ENCODE results near the gene AASDH.

Gene AASDH

GRCh38 chr4:56360071-56360470 lies 27.2 kb downstream of the AASDH start:
- H3K27me3 Mint-ChIP-seq = no peaks in the 10 kb centered on the region

GRCh38 chr4:56356650-56357049 lies 30.6 kb downstream of the AASDH start:
- no peaks in the 10 kb centered on the region for H3K4me1 Mint-ChIP-seq
- H3K27me3 Mint-ChIP-seq = no peaks in the 10 kb centered on the region
- H3K9me3 Mint-ChIP-seq = no peaks in the 10 kb centered on the region
- ATAC-seq (no peak), DNase-seq (no peak)
- H3K27ac Mint-ChIP-seq = no peak overlapping the region
- H3K4me3 Mint-ChIP-seq = no peak overlapping the region

More at GRCh38 chr4:56360071-56360470, 27.2 kb downstream of the AASDH start:
- Mint-ChIP-seq H3K27ac (no peak overlapping the region), H3K4me3 (no peak overlapping the region), H3K4me1 (no peaks in the 10 kb centered on the region), H3K9me3 (peaks cover 4 to 22% of the 10 kb centered on the region in 2 donors)
- ATAC-seq (no peak), DNase-seq (no peak)

- Mint-ChIP-seq H3K9me3 (no peaks in the 10 kb centered on the region), H3K27me3 (no peaks in the 10 kb centered on the region), H3K27ac (no peak overlapping the region), H3K4me3 (no peak overlapping the region), H3K4me1 (no peaks in the 10 kb centered on the region)
- no peak for ATAC-seq
- no peak for DNase-seq
These were observed 38.7 kb downstream of the AASDH start for GRCh38 chr4:56348576-56348975.

DNA sequence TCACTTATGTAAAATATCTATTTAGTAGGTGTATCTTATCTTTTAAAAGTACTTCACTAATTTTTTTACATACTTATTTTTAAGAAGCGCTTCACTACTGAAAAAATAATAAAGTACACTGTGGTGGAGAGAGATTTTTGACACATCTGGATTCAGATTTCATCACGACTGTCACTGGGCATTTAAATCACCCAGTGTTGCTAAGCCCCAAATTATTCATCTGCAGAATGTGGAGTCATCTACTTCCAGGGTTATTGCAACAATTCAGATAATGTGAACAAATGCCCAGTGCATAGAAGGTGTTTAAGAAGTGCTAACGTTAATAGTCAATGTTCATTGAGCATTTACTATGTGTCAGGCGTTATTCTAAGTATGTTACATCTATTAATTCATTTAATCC lies 41.8 kb downstream of the AASDH start:
- Mint-ChIP-seq H3K27ac (no peak overlapping the region), H3K4me3 (no peak overlapping the region), H3K4me1 (no peaks in the 10 kb centered on the region), H3K9me3 (no peaks in the 10 kb centered on the region), H3K27me3 (no peaks in the 10 kb centered on the region)
- ATAC-seq = no peak
- DNase-seq = no peak

DNA sequence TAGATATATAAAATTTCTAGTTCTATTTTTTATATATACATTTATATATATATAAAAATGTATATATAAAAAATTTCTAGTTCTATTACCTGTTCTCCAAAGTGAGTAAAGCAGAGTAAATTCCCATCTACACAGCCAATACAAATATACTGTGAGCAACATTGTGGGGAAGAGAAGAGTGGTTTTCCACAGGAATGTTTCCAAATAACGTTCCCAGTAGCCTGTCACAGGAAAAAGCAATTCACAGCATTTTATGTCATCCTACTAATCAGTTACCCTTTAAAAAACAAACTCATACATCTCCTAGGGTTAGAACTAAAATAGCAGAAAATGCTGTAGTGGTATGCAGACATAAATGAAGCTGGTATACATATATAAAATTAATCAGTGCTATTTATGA lies 44.5 kb downstream of the AASDH start:
- no peak for DNase-seq
- Mint-ChIP-seq H3K4me3 (no peak overlapping the region), H3K9me3 (no peaks in the 10 kb centered on the region), H3K27me3 (no peaks in the 10 kb centered on the region), H3K27ac (no peak overlapping the region), H3K4me1 (no peaks in the 10 kb centered on the region)
- no peak for ATAC-seq

GRCh38 chr4:56330691-56331090 lies 56.6 kb downstream of the AASDH start:
- no peak for ATAC-seq
- no peaks in the 10 kb centered on the region for H3K4me1 Mint-ChIP-seq
- no peaks in the 10 kb centered on the region for H3K27me3 Mint-ChIP-seq
- DNase-seq = no peak
- H3K27ac Mint-ChIP-seq = no peak overlapping the region
- H3K4me3 Mint-ChIP-seq = no peak overlapping the region
- H3K9me3 Mint-ChIP-seq = peaks cover 3 to 5% of the 10 kb centered on the region in 2 donors

DNA sequence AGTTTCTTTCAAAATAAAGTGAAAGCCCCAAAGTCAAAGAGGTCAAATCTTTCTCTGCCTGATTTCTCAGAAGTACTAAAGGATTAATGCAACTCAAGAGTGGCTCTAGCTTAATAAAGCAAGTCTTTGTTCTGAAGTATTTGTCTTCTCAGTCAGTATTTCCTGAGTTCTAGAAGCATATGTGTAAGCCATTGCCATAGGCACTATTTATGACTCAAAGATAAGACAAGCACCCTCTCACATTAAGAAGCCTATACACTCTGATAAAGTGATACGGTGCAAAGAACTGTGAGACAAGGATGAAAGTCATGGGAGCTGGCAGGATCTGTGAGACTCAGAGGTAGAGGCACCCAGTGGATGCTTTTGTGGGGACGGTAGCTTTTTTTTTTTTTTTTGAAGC lies 60.9 kb downstream of the AASDH start:
- Mint-ChIP-seq H3K27ac (no peak overlapping the region), H3K4me3 (no peak overlapping the region), H3K9me3 (no peaks in the 10 kb centered on the region), H3K4me1 (peaks cover 5% of the 10 kb centered on the region), H3K27me3 (peaks cover 8% of the 10 kb centered on the region)
- ATAC-seq = no peak
- no peak for DNase-seq

DNA sequence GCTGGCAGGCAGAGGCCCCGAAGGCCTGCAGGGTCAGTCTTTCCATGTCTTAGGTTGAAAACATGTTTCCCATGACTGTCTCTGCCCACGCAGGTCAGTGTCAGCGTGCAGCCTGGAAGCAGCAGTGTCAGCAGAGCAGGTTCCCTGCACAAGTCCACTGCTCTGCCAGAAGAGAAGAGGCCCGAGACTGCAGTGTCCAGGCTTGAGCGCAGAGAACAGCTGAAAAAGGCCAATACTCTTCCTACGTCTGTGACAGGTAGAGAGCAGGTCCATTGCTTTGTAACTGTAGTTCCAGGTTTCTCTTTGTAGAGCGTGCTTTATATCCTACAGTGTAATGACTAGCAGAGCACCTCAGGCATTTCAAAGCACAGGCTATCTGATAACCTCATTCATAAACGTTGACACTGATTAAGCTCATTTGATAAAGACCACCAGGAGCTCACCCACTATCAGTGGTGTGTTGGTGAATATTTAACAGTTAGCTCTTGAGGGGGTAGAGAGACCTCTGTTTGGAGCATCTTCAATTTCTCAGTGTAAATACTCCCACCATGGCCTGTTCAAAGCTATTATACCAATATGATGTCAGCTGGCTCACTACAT lies 63.2 kb downstream of the AASDH start:
- Mint-ChIP-seq H3K27me3 (peaks cover 9% of the 10 kb centered on the region), H3K9me3 (no peaks in the 10 kb centered on the region), H3K4me3 (no peak overlapping the region), H3K4me1 (peaks cover 5% of the 10 kb centered on the region), H3K27ac (no peak overlapping the region)
- DNase-seq (no peak), ATAC-seq (no peak)

DNA sequence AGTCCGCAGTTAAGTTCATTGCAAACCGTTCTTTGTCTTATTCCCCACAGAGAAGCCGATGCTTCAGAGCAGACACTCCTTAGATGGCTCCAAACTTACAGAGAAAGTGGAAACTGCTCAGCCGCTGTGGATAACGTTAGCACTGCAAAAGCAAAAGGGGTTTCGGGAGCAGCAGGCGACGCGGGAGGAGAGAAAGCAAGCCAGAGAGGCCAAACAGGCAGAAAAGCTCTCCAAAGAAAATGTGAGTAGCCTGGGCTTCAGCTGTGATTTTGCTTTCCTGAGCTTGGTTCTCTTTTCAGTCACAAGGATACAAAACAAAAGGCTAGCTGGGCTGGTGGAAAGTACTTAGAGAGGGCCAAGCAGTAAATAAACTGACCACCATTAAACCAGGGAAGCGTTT lies 64.0 kb downstream of the AASDH start:
- Mint-ChIP-seq H3K4me3 (no peak overlapping the region), H3K27me3 (peaks cover 9% of the 10 kb centered on the region), H3K4me1 (peaks cover 5% of the 10 kb centered on the region), H3K9me3 (no peaks in the 10 kb centered on the region), H3K27ac (no peak overlapping the region)
- ATAC-seq = no peak
- DNase-seq = no peak

- Mint-ChIP-seq H3K27ac (no peak overlapping the region), H3K9me3 (no peaks in the 10 kb centered on the region), H3K27me3 (peaks cover 9% of the 10 kb centered on the region), H3K4me3 (no peak overlapping the region), H3K4me1 (peaks cover 5% of the 10 kb centered on the region)
- no peak for DNase-seq
- ATAC-seq = no peak
These were observed 66.0 kb downstream of the AASDH start for GRCh38 chr4:56321251-56321650.

- Mint-ChIP-seq H3K27ac (no peak overlapping the region), H3K9me3 (no peaks in the 10 kb centered on the region), H3K4me1 (peaks cover 5% of the 10 kb centered on the region), H3K27me3 (peaks cover 9% of the 10 kb centered on the region), H3K4me3 (no peak overlapping the region)
- DNase-seq = no peak
- ATAC-seq = no peak
These were observed 67.0 kb downstream of the AASDH start for GRCh38 chr4:56320293-56320692.

DNA sequence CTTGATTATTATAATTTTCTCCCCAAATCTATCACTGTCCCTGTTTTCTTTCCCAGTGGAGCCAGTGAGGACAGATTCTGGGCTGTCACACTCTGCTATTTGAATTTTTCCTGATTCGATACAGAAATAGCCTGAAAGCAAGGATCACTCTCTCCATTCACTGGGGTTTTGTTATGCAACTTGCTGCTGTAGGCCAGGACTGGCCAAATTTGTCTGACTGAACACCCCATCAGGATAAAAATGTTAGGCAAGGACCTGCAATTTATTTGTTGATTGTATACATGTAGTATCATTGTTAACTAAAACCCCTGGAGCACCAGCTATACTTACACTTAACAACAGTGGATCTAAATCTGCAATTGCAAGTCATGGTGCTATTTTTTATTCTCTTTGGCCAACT lies 68.7 kb downstream of the AASDH start:
- H3K4me1 Mint-ChIP-seq = peaks cover 5% of the 10 kb centered on the region
- DNase-seq (no peak), ATAC-seq (no peak)
- no peak overlapping the region for H3K27ac Mint-ChIP-seq
- peaks cover 0 to 6% of the 10 kb centered on the region in 2 donors for H3K9me3 Mint-ChIP-seq
- H3K27me3 Mint-ChIP-seq = peaks cover 9% of the 10 kb centered on the region
- H3K4me3 Mint-ChIP-seq = no peak overlapping the region

DNA sequence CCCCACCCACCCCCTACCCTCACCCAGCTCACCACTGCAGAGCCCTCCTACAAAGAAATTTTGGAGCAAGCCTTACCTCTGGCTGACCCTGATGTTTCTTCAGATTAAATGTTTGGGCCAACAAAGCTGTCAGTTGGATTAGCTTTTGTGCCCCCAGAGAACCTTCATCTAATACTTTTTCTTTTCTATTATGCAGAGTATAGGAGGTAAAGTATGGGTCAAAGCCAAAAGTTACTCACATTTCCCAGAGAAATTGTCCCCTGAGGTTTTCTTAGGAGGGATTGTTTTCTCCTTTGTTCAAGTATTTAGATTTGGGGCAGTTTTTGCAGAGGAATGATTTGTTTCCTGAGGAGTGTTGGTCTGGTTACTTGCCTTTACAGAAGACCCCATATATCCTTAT lies 69.5 kb downstream of the AASDH start:
- Mint-ChIP-seq H3K4me1 (peaks cover 5% of the 10 kb centered on the region), H3K27ac (no peak overlapping the region), H3K27me3 (peaks cover 9% of the 10 kb centered on the region), H3K4me3 (no peak overlapping the region), H3K9me3 (peaks cover 0 to 6% of the 10 kb centered on the region in 2 donors)
- ATAC-seq (no peak), DNase-seq (no peak)

DNA sequence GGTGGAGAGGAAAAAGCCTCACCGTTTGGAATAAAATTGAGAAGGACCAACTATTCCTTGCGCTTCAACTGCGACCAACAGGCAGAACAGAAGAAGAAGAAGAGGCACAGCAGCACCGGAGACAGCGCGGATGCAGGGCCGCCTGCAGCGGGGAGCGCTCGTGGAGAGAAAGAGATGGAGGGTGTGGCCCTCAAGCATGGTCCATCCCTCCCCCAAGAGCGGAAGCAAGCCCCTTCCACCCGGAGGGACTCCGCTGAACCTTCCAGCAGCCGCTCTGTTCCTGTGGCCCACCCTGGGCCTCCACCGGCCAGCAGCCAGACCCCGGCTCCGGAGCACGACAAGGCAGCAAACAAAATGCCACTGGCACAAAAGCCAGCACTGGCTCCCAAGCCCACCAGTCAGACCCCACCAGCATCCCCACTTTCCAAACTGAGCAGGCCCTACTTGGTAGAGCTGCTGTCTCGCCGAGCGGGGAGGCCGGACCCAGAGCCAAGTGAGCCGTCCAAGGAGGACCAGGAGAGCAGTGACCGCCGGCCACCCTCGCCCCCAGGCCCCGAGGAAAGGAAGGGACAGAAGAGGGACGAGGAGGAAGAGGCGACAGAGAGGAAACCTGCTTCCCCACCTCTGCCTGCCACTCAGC lies 71.2 kb downstream of the AASDH start:
- ATAC-seq (no peak), DNase-seq (no peak)
- Mint-ChIP-seq H3K27ac (no peak overlapping the region), H3K9me3 (peaks cover 0 to 6% of the 10 kb centered on the region in 2 donors), H3K4me1 (no peaks in the 10 kb centered on the region), H3K4me3 (no peak overlapping the region), H3K27me3 (no peaks in the 10 kb centered on the region)

GRCh38 chr4:56315543-56315942 lies 71.7 kb downstream of the AASDH start:
- Mint-ChIP-seq H3K4me3 (no peak overlapping the region), H3K4me1 (no peaks in the 10 kb centered on the region), H3K27me3 (no peaks in the 10 kb centered on the region), H3K27ac (no peak overlapping the region), H3K9me3 (peaks cover 0 to 6% of the 10 kb centered on the region in 2 donors)
- ATAC-seq (no peak), DNase-seq (no peak)

DNA sequence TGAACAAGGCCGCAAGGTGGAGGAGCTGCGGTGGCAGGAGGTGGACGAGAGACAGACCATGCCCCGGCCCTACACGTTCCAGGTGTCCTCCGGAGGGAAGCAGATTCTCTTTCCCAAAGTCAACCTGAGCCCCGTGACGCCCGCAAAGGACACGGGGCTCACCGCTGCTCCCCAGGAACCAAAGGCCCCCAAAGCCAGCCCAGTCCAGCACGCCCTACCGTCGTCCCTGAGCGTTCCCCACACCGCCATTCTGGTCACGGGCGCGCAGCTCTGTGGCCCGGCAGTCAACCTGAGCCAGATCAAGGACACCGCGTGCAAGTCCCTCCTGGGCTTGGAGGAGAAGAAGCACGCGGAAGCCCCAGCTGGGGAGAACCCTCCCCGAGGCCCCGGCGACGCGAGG lies 72.2 kb downstream of the AASDH start:
- no peak for DNase-seq
- no peak for ATAC-seq
- Mint-ChIP-seq H3K9me3 (peaks cover 0 to 6% of the 10 kb centered on the region in 2 donors), H3K4me1 (no peaks in the 10 kb centered on the region), H3K27ac (no peak overlapping the region), H3K4me3 (no peak overlapping the region), H3K27me3 (no peaks in the 10 kb centered on the region)

Data from stimulated activated naive CD8-positive, alpha-beta T cell treated with anti-CD3 and anti-CD28 coated beads, Interleukin-15, amount 100 ng/mL, for 72 hours (primary cell).